HepG2 (cell line): ENCODE measurements around the gene ACSM6. TPM values are rescaled to one million over a fixed set of nuclear protein-coding genes. Genes with fewer than 3 reads are reported as not detected.

Experiments
- FOXP4 ChIP-seq: sonication (generic); formaldehyde crosslinking; IDR thresholded peaks from 2 replicates; pipeline ENCODE4 v1.4.0; 2020; ENCODE audit warnings: missing genetic modification reagents
- KDM1A ChIP-seq: IDR thresholded peaks from 2 replicates; pipeline ENCODE4 v1.6.1; 2016; ENCODE audit warnings: missing compliant biosample characterization
- NFRKB ChIP-seq: fragments of 450-650 bp; IDR thresholded peaks from 2 replicates; pipeline ENCODE4 v1.6.1; 2017
- POGZ ChIP-seq: sonication (generic); formaldehyde crosslinking; IDR thresholded peaks from 2 replicates; pipeline ENCODE4 v1.4.0; 2020; ENCODE audit warnings: mild to moderate bottlenecking, missing genetic modification reagents
- TCF7 ChIP-seq: sonication (generic); IDR thresholded peaks from 2 replicates; pipeline ENCODE4 v1.6.1; 2016; ENCODE audit warnings: antibody characterized with exemption, low read depth
- ZHX1 ChIP-seq: sonication (generic); formaldehyde crosslinking; IDR thresholded peaks from 2 replicates; pipeline ENCODE4 v1.8.1; 2022; ENCODE audit warnings: low read depth, mild to moderate bottlenecking, missing genetic modification reagents
- ZKSCAN8 ChIP-seq: IDR thresholded peaks from 2 replicates; pipeline ENCODE4 v1.6.1; 2016; ENCODE audit warnings: borderline replicate concordance, missing genetic modification reagents, missing compliant biosample characterization
- ZNF207 ChIP-seq: fragments of 450-650 bp; IDR thresholded peaks from 2 replicates; pipeline ENCODE4 v1.6.1; 2016; ENCODE audit warnings: antibody characterized with exemption, borderline replicate concordance
- ZNF30 ChIP-seq: sonication (generic); formaldehyde crosslinking; IDR thresholded peaks from 2 replicates; pipeline ENCODE4 v1.5.0; 2020; ENCODE audit warnings: mild to moderate bottlenecking, missing genetic modification reagents
- ZNF550 ChIP-seq: sonication (generic); formaldehyde crosslinking; IDR thresholded peaks from 2 replicates; pipeline ENCODE4 v1.4.0; 2020; ENCODE audit warnings: mild to moderate bottlenecking, missing genetic modification reagents, borderline replicate concordance
- ZNF619 ChIP-seq: sonication (generic); formaldehyde crosslinking; IDR thresholded peaks from 2 replicates; pipeline ENCODE4 v1.4.0; 2020; ENCODE audit warnings: mild to moderate bottlenecking, missing genetic modification reagents
- polyA plus RNA-seq, 8 experiments: library from polyadenylated mRNA; depleted of rRNA in 3 of 8; stranded (reverse) in 7 of 8; unstranded in 1 of 8; fragments of >200 nt; fragmentation: Illumina TruSeq in 4 of 8; extraction: Trizol in 4 of 8; gene quantifications; 2 replicates each; pipeline versions ENCODE4 v1.2.1 to v1.2.3, GENCODE V29; 2011 to 2016; ENCODE audit warnings: low read depth in 4 of 8, missing spikeins in 1 of 8, mixed read lengths in 1 of 8; ENCODE audit not compliant: insufficient read depth in 1 of 8
- total RNA-seq, 5 experiments: library from RNA; depleted of rRNA; stranded (reverse); fragments of >200 nt; fragmentation: Illumina TruSeq; extraction: Trizol; gene quantifications; 2 replicates each; pipeline ENCODE4 v1.2.3, GENCODE V29; 2016; ENCODE audit warnings: low read depth in 1 of 5
- TF ChIP-seq, protein P1 (sequence below): sonication (generic); formaldehyde crosslinking; IDR thresholded peaks from 2 replicates; pipeline ENCODE4 v1.4.0; 2020; ENCODE audit warnings: missing genetic modification reagents, borderline replicate concordance
- TF ChIP-seq, protein P2 (sequence below): sonication (generic); formaldehyde crosslinking; IDR thresholded peaks from 2 replicates; pipeline ENCODE4 v1.4.0; 2020; ENCODE audit warnings: missing genetic modification reagents, borderline replicate concordance
- TF ChIP-seq, protein P3 (sequence below): sonication (generic); formaldehyde crosslinking; IDR thresholded peaks from 2 replicates; pipeline ENCODE4 v1.4.0; 2020; ENCODE audit warnings: missing genetic modification reagents

Gene ACSM6
- total and polyA plus RNA-seq, 2 of the 13 experiments (the other 11 are each of a cell fraction or from before 2014, with no cell fraction given), result not detected

GRCh38 chr10:95273393-95274312 is 79.6 kb downstream of the ACSM6 start (continued):
- TF ChIP-seq, protein P1, sequence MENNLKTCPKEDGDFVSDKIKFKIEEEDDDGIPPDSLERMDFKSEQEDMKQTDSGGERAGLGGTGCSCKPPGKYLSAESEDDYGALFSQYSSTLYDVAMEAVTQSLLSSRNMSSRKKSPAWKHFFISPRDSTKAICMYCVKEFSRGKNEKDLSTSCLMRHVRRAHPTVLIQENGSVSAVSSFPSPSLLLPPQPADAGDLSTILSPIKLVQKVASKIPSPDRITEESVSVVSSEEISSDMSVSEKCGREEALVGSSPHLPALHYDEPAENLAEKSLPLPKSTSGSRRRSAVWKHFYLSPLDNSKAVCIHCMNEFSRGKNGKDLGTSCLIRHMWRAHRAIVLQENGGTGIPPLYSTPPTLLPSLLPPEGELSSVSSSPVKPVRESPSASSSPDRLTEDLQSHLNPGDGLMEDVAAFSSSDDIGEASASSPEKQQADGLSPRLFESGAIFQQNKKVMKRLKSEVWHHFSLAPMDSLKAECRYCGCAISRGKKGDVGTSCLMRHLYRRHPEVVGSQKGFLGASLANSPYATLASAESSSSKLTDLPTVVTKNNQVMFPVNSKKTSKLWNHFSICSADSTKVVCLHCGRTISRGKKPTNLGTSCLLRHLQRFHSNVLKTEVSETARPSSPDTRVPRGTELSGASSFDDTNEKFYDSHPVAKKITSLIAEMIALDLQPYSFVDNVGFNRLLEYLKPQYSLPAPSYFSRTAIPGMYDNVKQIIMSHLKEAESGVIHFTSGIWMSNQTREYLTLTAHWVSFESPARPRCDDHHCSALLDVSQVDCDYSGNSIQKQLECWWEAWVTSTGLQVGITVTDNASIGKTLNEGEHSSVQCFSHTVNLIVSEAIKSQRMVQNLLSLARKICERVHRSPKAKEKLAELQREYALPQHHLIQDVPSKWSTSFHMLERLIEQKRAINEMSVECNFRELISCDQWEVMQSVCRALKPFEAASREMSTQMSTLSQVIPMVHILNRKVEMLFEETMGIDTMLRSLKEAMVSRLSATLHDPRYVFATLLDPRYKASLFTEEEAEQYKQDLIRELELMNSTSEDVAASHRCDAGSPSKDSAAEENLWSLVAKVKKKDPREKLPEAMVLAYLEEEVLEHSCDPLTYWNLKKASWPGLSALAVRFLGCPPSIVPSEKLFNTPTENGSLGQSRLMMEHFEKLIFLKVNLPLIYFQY (CRISPR knock-in tag), result peak; percentile 71; the same call in 1 of the 2 replicates
- TF ChIP-seq ZKSCAN8 (CRISPR knock-in tag) (0 out of 2 replicates have a peak, but pooled peaks have one; percentile 65), ZNF619 (CRISPR knock-in tag) (peak; percentile 89; the same call in 1 of the 2 replicates), POGZ (CRISPR knock-in tag) (peak; percentile 61), ZNF550 (CRISPR knock-in tag) (no peak), TCF7 (peak; percentile 49; the same call in 1 of the 2 replicates), NFRKB (no peak), ZNF30 (no peak), ZNF207 (no peak), ZHX1 (CRISPR knock-in tag) (peak; percentile 56; the same call in 1 of the 2 replicates), KDM1A (CRISPR knock-in tag) (peak; percentile 72), FOXP4 (peak; percentile 91)
- TF ChIP-seq, protein P2, sequence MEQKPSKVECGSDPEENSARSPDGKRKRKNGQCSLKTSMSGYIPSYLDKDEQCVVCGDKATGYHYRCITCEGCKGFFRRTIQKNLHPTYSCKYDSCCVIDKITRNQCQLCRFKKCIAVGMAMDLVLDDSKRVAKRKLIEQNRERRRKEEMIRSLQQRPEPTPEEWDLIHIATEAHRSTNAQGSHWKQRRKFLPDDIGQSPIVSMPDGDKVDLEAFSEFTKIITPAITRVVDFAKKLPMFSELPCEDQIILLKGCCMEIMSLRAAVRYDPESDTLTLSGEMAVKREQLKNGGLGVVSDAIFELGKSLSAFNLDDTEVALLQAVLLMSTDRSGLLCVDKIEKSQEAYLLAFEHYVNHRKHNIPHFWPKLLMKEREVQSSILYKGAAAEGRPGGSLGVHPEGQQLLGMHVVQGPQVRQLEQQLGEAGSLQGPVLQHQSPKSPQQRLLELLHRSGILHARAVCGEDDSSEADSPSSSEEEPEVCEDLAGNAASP (CRISPR knock-in tag), result peak; percentile 96; the same call in 1 of the 2 replicates
- TF ChIP-seq, protein P3, sequence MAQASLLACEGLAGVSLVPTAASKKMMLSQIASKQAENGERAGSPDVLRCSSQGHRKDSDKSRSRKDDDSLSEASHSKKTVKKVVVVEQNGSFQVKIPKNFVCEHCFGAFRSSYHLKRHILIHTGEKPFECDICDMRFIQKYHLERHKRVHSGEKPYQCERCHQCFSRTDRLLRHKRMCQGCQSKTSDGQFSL (CRISPR knock-in tag), result no peak
